Colonic mucosa (tissue), 4 donors: ENCODE results near the gene KRT39. TPM values are rescaled to one million over a fixed set of nuclear protein-coding genes. Genes with fewer than 3 reads are reported as not detected.

Experiments
- DNase-seq: peaks from one replicate; pipeline ENCODE4 v3.0.0-alpha.2; 2020
- H3K27ac ChIP-seq: fragments of 200-600 bp; one replicate; pipeline ENCODE4 v1.8.0; 2021
- H3K27me3 ChIP-seq: fragments of 200-600 bp; one replicate; pipeline ENCODE4 v1.8.0; 2021
- H3K36me3 ChIP-seq: fragments of 200-600 bp; one replicate; pipeline ENCODE4 v1.8.0; 2021
- H3K4me1 ChIP-seq: fragments of 200-600 bp; one replicate; pipeline ENCODE4 v1.8.0; 2021; ENCODE audit warnings: mild to moderate bottlenecking
- H3K4me3 ChIP-seq: fragments of 200-600 bp; one replicate; pipeline ENCODE4 v1.8.0; 2021
- H3K9ac ChIP-seq, 2 donors: one replicate each; pipeline ENCODE4 v1.7.0; 2013; ENCODE audit warnings: control low read depth in 2 of 2, low read depth in 2 of 2, low read length in 2 of 2
- H3K9me3 ChIP-seq: fragments of 200-600 bp; one replicate; pipeline ENCODE4 v1.8.0; 2021
- CTCF ChIP-seq: fragments of 200-600 bp; IDR thresholded peaks from one replicate; pipeline ENCODE4 v1.8.0; 2022; ENCODE audit warnings: antibody characterized with exemption, mild to moderate bottlenecking
- intact Hi-C: fragments of 100-400 bp; cut with DNase I; formaldehyde crosslinking; loops from one replicate; pipeline ENCODE4 v1.14.1; 2022
- total RNA-seq, 2 donors: library from RNA; stranded (reverse); fragmentation: NEBNext Ultra II Directional in 1 of 2; extraction: Animal tissue kit (Norgen Biotek cat#: 25700) in 1 of 2; gene quantifications; one replicate each; pipeline ENCODE4 v1.2.1, GENCODE V29; 2021
- donor health status: healthy.
- donor health status: DM: no; HTN: no; CAD: no.
- donor health status: DM: no; HTN: no; CAD: no.

KRT39 gene
- total RNA-seq, 2 donors from 2014 or later: not detected

GRCh38 chr17:40951011-40951622 lies 15.6 kb downstream of the KRT39 start:
- H3K4me1 ChIP-seq: no peaks in the 10 kb centered on the region
- H3K27ac ChIP-seq: no peak overlapping the region
- no peaks in the 10 kb centered on the region for H3K36me3 ChIP-seq
- H3K9ac ChIP-seq: no peak overlapping the region
- no peak for DNase-seq
- no peak for TF ChIP-seq CTCF
- intact Hi-C loops: no loop called here
- H3K9me3 ChIP-seq: no peaks in the 10 kb centered on the region
- H3K27me3 ChIP-seq: no peaks in the 10 kb centered on the region
- no peak overlapping the region for H3K4me3 ChIP-seq

- TF ChIP-seq CTCF: no peak
- intact Hi-C loops: no loop called here
- H3K27me3 ChIP-seq: no peaks in the 10 kb centered on the region
- H3K36me3 ChIP-seq: no peaks in the 10 kb centered on the region
- DNase-seq: no peak
- no peaks in the 10 kb centered on the region for H3K9me3 ChIP-seq
- H3K4me3 ChIP-seq: no peak overlapping the region
- no peak overlapping the region for H3K27ac ChIP-seq
- no peaks in the 10 kb centered on the region for H3K4me1 ChIP-seq
- no peak overlapping the region for H3K9ac ChIP-seq
These were observed 16.6 kb downstream of the KRT39 start for GRCh38 chr17:40950176-40950575.

GRCh38 chr17:40949418-40949817 lies 17.3 kb downstream of the KRT39 start:
- Histone ChIP-seq H3K9me3 (no peaks in the 10 kb centered on the region), H3K4me1 (no peaks in the 10 kb centered on the region), H3K27ac (no peak overlapping the region), H3K27me3 (no peaks in the 10 kb centered on the region), H3K36me3 (no peaks in the 10 kb centered on the region), H3K9ac (no peak overlapping the region), H3K4me3 (no peak overlapping the region)
- intact Hi-C loops: no loop called here
- no peak for DNase-seq
- no peak for TF ChIP-seq CTCF

GRCh38 chr17:40947929-40948328 lies 18.8 kb downstream of the KRT39 start:
- no peaks in the 10 kb centered on the region for H3K4me1 ChIP-seq
- DNase-seq: no peak
- H3K4me3 ChIP-seq: no peak overlapping the region
- H3K9ac ChIP-seq: no peak overlapping the region
- H3K27ac ChIP-seq: no peak overlapping the region
- no peaks in the 10 kb centered on the region for H3K36me3 ChIP-seq
- H3K27me3 ChIP-seq: no peaks in the 10 kb centered on the region
- no peak for TF ChIP-seq CTCF
- intact Hi-C loops: no loop called here
- H3K9me3 ChIP-seq: no peaks in the 10 kb centered on the region

GRCh38 chr17:40945414-40945813 lies 21.3 kb downstream of the KRT39 start:
- intact Hi-C loops: no loop called here
- no peaks in the 10 kb centered on the region for H3K27me3 ChIP-seq
- no peaks in the 10 kb centered on the region for H3K9me3 ChIP-seq
- TF ChIP-seq CTCF: no peak
- H3K9ac ChIP-seq: no peak overlapping the region
- H3K4me3 ChIP-seq: no peak overlapping the region
- H3K36me3 ChIP-seq: no peaks in the 10 kb centered on the region
- no peak for DNase-seq
- no peak overlapping the region for H3K27ac ChIP-seq
- H3K4me1 ChIP-seq: no peaks in the 10 kb centered on the region
